Measurements from ENCODE around the gene TNS1.
"Not testable (repeated sequence)": the region's sequence is repeated elsewhere in the genome, so short reads cannot be mapped to it uniquely, and the experiment has no call there.

TNS1 gene

GRCh38 chr2:218002845-218003180 lies at the start of gene TNS1:
TSS of gene TNS1 (minus strand) at chr2:218002995. CDS start at chr2:218002872, 123 bp downstream.
- no peak for ATAC-seq
- Mint-ChIP-seq H3K9me3 (no peaks in the 10 kb centered on the region), H3K27ac (no peak within 1 kb of the TSS), H3K4me1 (peaks cover 10% of the 10 kb centered on the region), H3K4me3 (no peak within 1 kb of the TSS), H3K27me3 (peaks cover 61% of the 10 kb centered on the region), H3K36me3 (no peaks in the 10 kb centered on the region)

- Mint-ChIP-seq H3K4me1 (peaks cover 11% of the 10 kb centered on the region), H3K36me3 (peaks cover 9% of the 10 kb centered on the region), H3K27ac (no peak overlapping the region), H3K4me3 (no peak overlapping the region), H3K27me3 (peaks cover 34% of the 10 kb centered on the region), H3K9me3 (peaks cover 12% of the 10 kb centered on the region)
- ATAC-seq: no peak
Observed at GRCh38 chr2:218051903-218052302, 49.1 kb upstream of the TNS1 start.

- Mint-ChIP-seq H3K27me3 (peaks cover 19% of the 10 kb centered on the region), H3K9me3 (peaks cover 20% of the 10 kb centered on the region), H3K27ac (no peak overlapping the region), H3K36me3 (peaks cover 21% of the 10 kb centered on the region), H3K4me1 (peaks cover 18% of the 10 kb centered on the region), H3K4me3 (no peak overlapping the region)
- no peak for ATAC-seq
Observed at GRCh38 chr2:218047536-218048225, 44.9 kb upstream of the TNS1 start.

GRCh38 chr2:218046238-218046637 lies 43.4 kb upstream of the TNS1 start:
- peaks cover 19% of the 10 kb centered on the region for H3K27me3 Mint-ChIP-seq
- no peak overlapping the region for H3K4me3 Mint-ChIP-seq
- H3K36me3 Mint-ChIP-seq: peaks cover 21% of the 10 kb centered on the region
- H3K9me3 Mint-ChIP-seq: peaks cover 20% of the 10 kb centered on the region
- peaks cover 18% of the 10 kb centered on the region for H3K4me1 Mint-ChIP-seq
- peak; percentile 66 for ATAC-seq
- H3K27ac Mint-ChIP-seq: no peak overlapping the region

GRCh38 chr2:218044599-218044998 lies 41.8 kb upstream of the TNS1 start:
- Mint-ChIP-seq H3K9me3 (peaks cover 13% of the 10 kb centered on the region), H3K36me3 (peaks cover 12% of the 10 kb centered on the region), H3K27me3 (peaks cover 19% of the 10 kb centered on the region), H3K4me1 (peaks cover 18% of the 10 kb centered on the region)
- not testable (repeated sequence) for ATAC-seq, H3K27ac Mint-ChIP-seq, H3K4me3 Mint-ChIP-seq

- Mint-ChIP-seq H3K36me3 (peaks cover 12% of the 10 kb centered on the region), H3K9me3 (peaks cover 10% of the 10 kb centered on the region), H3K27ac (no peak overlapping the region), H3K4me1 (peaks cover 15% of the 10 kb centered on the region), H3K4me3 (no peak overlapping the region), H3K27me3 (peaks cover 24% of the 10 kb centered on the region)
- ATAC-seq: no peak
Observed at GRCh38 chr2:218043701-218044109, 40.9 kb upstream of the TNS1 start.

GRCh38 chr2:218043100-218043499 lies 40.3 kb upstream of the TNS1 start:
- no peak for ATAC-seq
- H3K27me3 Mint-ChIP-seq: peaks cover 22% of the 10 kb centered on the region
- no peak overlapping the region for H3K27ac Mint-ChIP-seq
- H3K9me3 Mint-ChIP-seq: peaks cover 9% of the 10 kb centered on the region
- H3K36me3 Mint-ChIP-seq: peaks cover 12% of the 10 kb centered on the region
- no peak overlapping the region for H3K4me3 Mint-ChIP-seq
- peaks cover 8% of the 10 kb centered on the region for H3K4me1 Mint-ChIP-seq

- Mint-ChIP-seq H3K27ac (no peak overlapping the region), H3K9me3 (peaks cover 9% of the 10 kb centered on the region), H3K27me3 (peaks cover 22% of the 10 kb centered on the region), H3K4me3 (no peak overlapping the region), H3K4me1 (peaks cover 7% of the 10 kb centered on the region), H3K36me3 (peaks cover 12% of the 10 kb centered on the region)
- no peak for ATAC-seq
Observed at GRCh38 chr2:218041302-218042168, 38.7 kb upstream of the TNS1 start.

- no peak overlapping the region for H3K27ac Mint-ChIP-seq
- ATAC-seq: no peak
- peaks cover 12% of the 10 kb centered on the region for H3K36me3 Mint-ChIP-seq
- peaks cover 22% of the 10 kb centered on the region for H3K27me3 Mint-ChIP-seq
- peaks cover 9% of the 10 kb centered on the region for H3K9me3 Mint-ChIP-seq
- no peak overlapping the region for H3K4me3 Mint-ChIP-seq
- H3K4me1 Mint-ChIP-seq: peaks cover under 1% of the 10 kb centered on the region
Observed at GRCh38 chr2:218040883-218041282, 38.1 kb upstream of the TNS1 start.

GRCh38 chr2:218039171-218039570 lies 36.4 kb upstream of the TNS1 start:
- ATAC-seq: no peak

GRCh38 chr2:218036371-218036770 lies 33.6 kb upstream of the TNS1 start:
- Mint-ChIP-seq H3K9me3 (no peaks in the 10 kb centered on the region), H3K36me3 (no peaks in the 10 kb centered on the region), H3K27me3 (peaks cover 22% of the 10 kb centered on the region), H3K27ac (no peak overlapping the region), H3K4me1 (peaks cover 7% of the 10 kb centered on the region), H3K4me3 (no peak overlapping the region)
- ATAC-seq: no peak

More at GRCh38 chr2:218039171-218039570, 36.4 kb upstream of the TNS1 start:
- Mint-ChIP-seq H3K27ac (no peak overlapping the region), H3K4me3 (no peak overlapping the region), H3K4me1 (peaks cover 4% of the 10 kb centered on the region), H3K36me3 (peaks cover 7% of the 10 kb centered on the region), H3K27me3 (peaks cover 22% of the 10 kb centered on the region), H3K9me3 (no peaks in the 10 kb centered on the region)

- peaks cover 7% of the 10 kb centered on the region for H3K4me1 Mint-ChIP-seq
- H3K36me3 Mint-ChIP-seq: no peaks in the 10 kb centered on the region
- no peak overlapping the region for H3K4me3 Mint-ChIP-seq
- no peaks in the 10 kb centered on the region for H3K9me3 Mint-ChIP-seq
- H3K27ac Mint-ChIP-seq: peak overlapping the region; percentile 36
- no peak for ATAC-seq
- H3K27me3 Mint-ChIP-seq: peaks cover 22% of the 10 kb centered on the region
Observed at GRCh38 chr2:218035463-218036100, 32.8 kb upstream of the TNS1 start.

GRCh38 chr2:218034497-218035213 lies 31.9 kb upstream of the TNS1 start:
- H3K27ac Mint-ChIP-seq: peak overlapping the region; percentile 36
- H3K27me3 Mint-ChIP-seq: peaks cover 14% of the 10 kb centered on the region
- H3K9me3 Mint-ChIP-seq, H3K36me3 Mint-ChIP-seq, H3K4me1 Mint-ChIP-seq: not testable (repeated sequence)
- peak; percentile 73 for ATAC-seq
- H3K4me3 Mint-ChIP-seq: peak overlapping the region; percentile 70

GRCh38 chr2:218033590-218034496 lies 31.0 kb upstream of the TNS1 start:
- no peaks in the 10 kb centered on the region for H3K9me3 Mint-ChIP-seq
- H3K4me3 Mint-ChIP-seq: peak overlapping the region; percentile 70
- H3K36me3 Mint-ChIP-seq: no peaks in the 10 kb centered on the region
- peak overlapping the region; percentile 36 for H3K27ac Mint-ChIP-seq
- H3K27me3 Mint-ChIP-seq: peaks cover 5% of the 10 kb centered on the region
- H3K4me1 Mint-ChIP-seq: peaks cover 7% of the 10 kb centered on the region
- peak; percentile 9 for ATAC-seq
